ENCODE data around the gene MMP1. TPM values are rescaled to one million over a fixed set of nuclear protein-coding genes. Genes with fewer than 3 reads are reported as not detected.

Gene MMP1
- total and polyA plus RNA-seq, 11 donors, result 0.14 to 2.5 (median 0.46) TPM; not detected in 6

GRCh38 chr11:102840018-102840417 lies 42.1 kb upstream of the MMP1 start:
- peaks cover 0 to 7% (median 0%) of the 10 kb centered on the region in 9 donors for H3K27me3 ChIP-seq
- ATAC-seq (no peak), DNase-seq (no peak)
- H3K27ac ChIP-seq, result no peak overlapping the region
- 38 to 47% (median 41%) methylated on average over 5 of the region's 5 CpGs for WGBS, 4 donors
- no peak for TF ChIP-seq POLR2A (IDR thresholded peaks at IDR 0.05)
- H3K36me3 ChIP-seq, result no peaks in the 10 kb centered on the region
- H3K4me1 ChIP-seq, result no peaks in the 10 kb centered on the region
- no peak overlapping the region for H3K4me3 ChIP-seq
- no peaks in the 10 kb centered on the region for H3K9me3 ChIP-seq
- intact Hi-C loops (cut with DNase I), result no loop called here

GRCh38 chr11:102837646-102838045 lies 39.7 kb upstream of the MMP1 start:
- no peaks in the 10 kb centered on the region for H3K4me1 ChIP-seq
- ATAC-seq (no peak), DNase-seq (no peak)
- intact Hi-C loops (cut with DNase I), result no loop called here
- no peaks in the 10 kb centered on the region for H3K36me3 ChIP-seq
- TF ChIP-seq POLR2A (IDR thresholded peaks at IDR 0.05), result no peak
- no peak for TF ChIP-seq CTCF (IDR thresholded peaks at IDR 0.05)
- H3K27ac ChIP-seq, result no peak overlapping the region
- H3K9me3 ChIP-seq, result no peaks in the 10 kb centered on the region
- peaks cover 0 to 7% (median 0%) of the 10 kb centered on the region in 9 donors for H3K27me3 ChIP-seq
- WGBS, 4 donors, result 66 to 77% (median 71%) methylated on average over 2 of the region's 2 CpGs
- no peak overlapping the region for H3K4me3 ChIP-seq

DNA sequence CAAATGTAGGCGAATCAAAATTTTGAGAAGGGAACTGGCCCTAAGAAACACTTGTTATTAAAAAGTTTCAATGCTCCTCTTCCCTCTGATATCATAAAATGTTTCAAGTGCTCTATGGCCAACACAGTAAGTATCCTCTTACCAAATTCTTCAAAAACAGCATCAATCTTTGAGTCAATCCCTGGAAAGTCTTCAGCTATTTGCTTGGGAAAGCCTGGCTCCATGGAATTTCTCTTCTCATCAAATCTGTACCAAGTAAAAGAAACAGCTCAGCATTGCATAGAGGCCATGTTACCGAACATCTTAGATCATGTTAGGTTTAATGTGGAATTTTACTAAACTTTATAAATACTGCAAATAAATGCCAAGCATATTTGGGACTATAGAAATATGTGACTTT lies 39.2 kb upstream of the MMP1 start:
- no peak for DNase-seq
- intact Hi-C loops (cut with DNase I), result no loop called here
- H3K4me1 ChIP-seq, result no peaks in the 10 kb centered on the region
- no peak for TF ChIP-seq POLR2A (IDR thresholded peaks at IDR 0.05)
- no peak for TF ChIP-seq CTCF (IDR thresholded peaks at IDR 0.05)
- H3K9me3 ChIP-seq, result no peaks in the 10 kb centered on the region
- H3K27me3 ChIP-seq, result peaks cover 0 to 8% (median 0%) of the 10 kb centered on the region in 9 donors
- H3K36me3 ChIP-seq, result no peaks in the 10 kb centered on the region
- no peak overlapping the region for H3K4me3 ChIP-seq
- ATAC-seq, result no peak
- 91 to 95% (median 92%) methylated on average over 2 of the region's 2 CpGs for WGBS, 4 donors
- H3K27ac ChIP-seq, result no peak overlapping the region

- Histone ChIP-seq H3K4me3 (no peak overlapping the region), H3K9me3 (no peaks in the 10 kb centered on the region), H3K36me3 (no peaks in the 10 kb centered on the region), H3K27ac (no peak overlapping the region), H3K4me1 (no peaks in the 10 kb centered on the region), H3K27me3 (peaks cover 0 to 15% (median 0%) of the 10 kb centered on the region in 9 donors)
- 71 to 74% (median 73%) methylated on average over 3 of the region's 3 CpGs for WGBS, 4 donors
- intact Hi-C loops (cut with DNase I), result no loop called here
- DNase-seq (no peak), ATAC-seq (no peak)
- TF ChIP-seq CTCF (IDR thresholded peaks at IDR 0.05) (no peak), POLR2A (IDR thresholded peaks at IDR 0.05) (no peak)
Observed at GRCh38 chr11:102836290-102836875, 38.4 kb upstream of the MMP1 start.

DNA sequence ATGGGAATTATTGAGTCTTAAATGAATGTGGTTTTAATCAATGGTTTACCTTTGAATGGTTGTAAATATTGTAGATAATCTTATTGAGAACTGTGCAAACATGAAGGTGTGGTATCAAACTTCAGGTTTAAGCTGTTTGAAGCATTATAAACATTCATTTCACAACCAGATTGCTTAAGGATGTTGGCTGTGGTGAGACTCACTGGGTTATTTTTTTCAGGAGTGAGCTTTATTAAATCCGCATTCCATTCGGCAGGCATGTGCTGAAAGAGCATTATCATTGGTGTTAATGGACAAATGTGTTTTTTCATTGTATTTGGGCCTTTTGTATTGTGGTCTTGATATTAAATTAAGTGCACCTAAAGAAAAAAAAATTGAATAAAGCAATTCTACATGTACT lies 35.8 kb upstream of the MMP1 start:
- WGBS, 4 donors, result 89 to 92% (median 91%) methylated on average over 2 of the region's 2 CpGs
- Histone ChIP-seq H3K36me3 (no peaks in the 10 kb centered on the region), H3K4me1 (no peaks in the 10 kb centered on the region), H3K27ac (no peak overlapping the region), H3K4me3 (no peak overlapping the region), H3K9me3 (no peaks in the 10 kb centered on the region), H3K27me3 (peaks cover 0 to 23% (median 7%) of the 10 kb centered on the region in 9 donors)
- TF ChIP-seq POLR2A (IDR thresholded peaks at IDR 0.05) (no peak), CTCF (IDR thresholded peaks at IDR 0.05) (no peak)
- ATAC-seq (no peak), DNase-seq (no peak)
- intact Hi-C loops (cut with DNase I), result no loop called here
